Panc1 (cell line): ENCODE measurements around the gene CANT1.

Source experiments
- POLR2AphosphoS5 ChIP-seq: IDR thresholded peaks from 2 replicates; pipeline ENCODE4 v1.6.1; 2012; ENCODE audit warnings: mild to moderate bottlenecking, low read depth, low read length, moderate library complexity
- TCF7L2 ChIP-seq: IDR thresholded peaks from 2 replicates; pipeline ENCODE4 v1.6.1; 2011; ENCODE audit warnings: mild to moderate bottlenecking, low read depth, low read length, inconsistent platforms
- TF ChIP-seq, protein P1 (sequence below): fragments of 450-650 bp; IDR thresholded peaks from 2 replicates; pipeline ENCODE4 v1.5.1; 2017; ENCODE audit warnings: mild to moderate bottlenecking
- TF ChIP-seq, protein P2 (sequence below), 2 experiments: IDR thresholded peaks; 2 replicates each; pipeline ENCODE4 v1.6.1; 2011 to 2012; ENCODE audit warnings: low read depth in 2 of 2, control low read depth in 1 of 2, low read length in 1 of 2, mild to moderate bottlenecking in 1 of 2, moderate library complexity in 1 of 2; ENCODE audit not compliant: insufficient read depth in 1 of 2

DNA sequence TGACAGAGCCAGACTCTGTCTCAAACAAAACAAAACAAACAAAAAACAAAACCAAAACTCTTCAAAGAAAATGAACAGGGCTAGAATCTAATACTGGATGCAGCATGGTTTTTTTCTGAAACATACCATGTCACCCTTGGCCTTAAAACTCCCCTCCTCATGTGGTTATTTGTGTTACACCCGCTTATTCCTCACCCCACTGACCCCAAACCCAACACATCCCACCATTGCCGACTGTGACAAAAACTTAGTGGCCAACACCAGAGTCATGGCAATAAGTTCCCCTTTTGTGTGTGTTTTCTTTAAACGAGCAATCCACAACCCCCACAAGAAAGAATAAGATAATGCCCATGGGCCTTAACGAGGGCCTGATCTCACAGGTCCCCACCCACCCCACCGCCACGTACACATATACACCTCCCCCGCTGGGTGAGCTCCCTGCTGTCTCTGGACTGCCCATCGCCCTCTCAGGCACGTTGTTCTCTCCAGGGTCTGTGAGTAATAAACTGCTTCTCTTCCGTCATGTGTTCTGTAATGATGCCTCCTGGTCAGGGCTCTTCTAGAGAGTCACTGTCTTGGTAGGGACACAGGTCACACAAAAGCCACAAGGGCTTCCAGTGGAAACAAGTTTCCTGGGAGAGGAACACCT, 48.3 kb upstream of the CANT1 start:
- TF ChIP-seq, protein P1, sequence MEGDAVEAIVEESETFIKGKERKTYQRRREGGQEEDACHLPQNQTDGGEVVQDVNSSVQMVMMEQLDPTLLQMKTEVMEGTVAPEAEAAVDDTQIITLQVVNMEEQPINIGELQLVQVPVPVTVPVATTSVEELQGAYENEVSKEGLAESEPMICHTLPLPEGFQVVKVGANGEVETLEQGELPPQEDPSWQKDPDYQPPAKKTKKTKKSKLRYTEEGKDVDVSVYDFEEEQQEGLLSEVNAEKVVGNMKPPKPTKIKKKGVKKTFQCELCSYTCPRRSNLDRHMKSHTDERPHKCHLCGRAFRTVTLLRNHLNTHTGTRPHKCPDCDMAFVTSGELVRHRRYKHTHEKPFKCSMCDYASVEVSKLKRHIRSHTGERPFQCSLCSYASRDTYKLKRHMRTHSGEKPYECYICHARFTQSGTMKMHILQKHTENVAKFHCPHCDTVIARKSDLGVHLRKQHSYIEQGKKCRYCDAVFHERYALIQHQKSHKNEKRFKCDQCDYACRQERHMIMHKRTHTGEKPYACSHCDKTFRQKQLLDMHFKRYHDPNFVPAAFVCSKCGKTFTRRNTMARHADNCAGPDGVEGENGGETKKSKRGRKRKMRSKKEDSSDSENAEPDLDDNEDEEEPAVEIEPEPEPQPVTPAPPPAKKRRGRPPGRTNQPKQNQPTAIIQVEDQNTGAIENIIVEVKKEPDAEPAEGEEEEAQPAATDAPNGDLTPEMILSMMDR = no peak
- TF ChIP-seq POLR2AphosphoS5 = no peak
- TF ChIP-seq, protein P2, sequence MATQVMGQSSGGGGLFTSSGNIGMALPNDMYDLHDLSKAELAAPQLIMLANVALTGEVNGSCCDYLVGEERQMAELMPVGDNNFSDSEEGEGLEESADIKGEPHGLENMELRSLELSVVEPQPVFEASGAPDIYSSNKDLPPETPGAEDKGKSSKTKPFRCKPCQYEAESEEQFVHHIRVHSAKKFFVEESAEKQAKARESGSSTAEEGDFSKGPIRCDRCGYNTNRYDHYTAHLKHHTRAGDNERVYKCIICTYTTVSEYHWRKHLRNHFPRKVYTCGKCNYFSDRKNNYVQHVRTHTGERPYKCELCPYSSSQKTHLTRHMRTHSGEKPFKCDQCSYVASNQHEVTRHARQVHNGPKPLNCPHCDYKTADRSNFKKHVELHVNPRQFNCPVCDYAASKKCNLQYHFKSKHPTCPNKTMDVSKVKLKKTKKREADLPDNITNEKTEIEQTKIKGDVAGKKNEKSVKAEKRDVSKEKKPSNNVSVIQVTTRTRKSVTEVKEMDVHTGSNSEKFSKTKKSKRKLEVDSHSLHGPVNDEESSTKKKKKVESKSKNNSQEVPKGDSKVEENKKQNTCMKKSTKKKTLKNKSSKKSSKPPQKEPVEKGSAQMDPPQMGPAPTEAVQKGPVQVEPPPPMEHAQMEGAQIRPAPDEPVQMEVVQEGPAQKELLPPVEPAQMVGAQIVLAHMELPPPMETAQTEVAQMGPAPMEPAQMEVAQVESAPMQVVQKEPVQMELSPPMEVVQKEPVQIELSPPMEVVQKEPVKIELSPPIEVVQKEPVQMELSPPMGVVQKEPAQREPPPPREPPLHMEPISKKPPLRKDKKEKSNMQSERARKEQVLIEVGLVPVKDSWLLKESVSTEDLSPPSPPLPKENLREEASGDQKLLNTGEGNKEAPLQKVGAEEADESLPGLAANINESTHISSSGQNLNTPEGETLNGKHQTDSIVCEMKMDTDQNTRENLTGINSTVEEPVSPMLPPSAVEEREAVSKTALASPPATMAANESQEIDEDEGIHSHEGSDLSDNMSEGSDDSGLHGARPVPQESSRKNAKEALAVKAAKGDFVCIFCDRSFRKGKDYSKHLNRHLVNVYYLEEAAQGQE (IDR thresholded peaks at IDR 0.05; ENCODE audit: insufficient read depth in 1 of 2, low read depth in 2 of 2, low read length in 1 of 2) = no peak
- no peak for TF ChIP-seq TCF7L2
